Muscle layer of duodenum (tissue), 2 donors: Measurements from ENCODE around the gene FCN3.

ENCODE experiments used
- H3K27ac ChIP-seq: one replicate; pipeline ENCODE4 v1.7.0; 2013; ENCODE audit warnings: mild to moderate bottlenecking, low read length
- H3K27me3 ChIP-seq: one replicate; pipeline ENCODE4 v1.7.0; 2013; ENCODE audit warnings: low read depth, mild to moderate bottlenecking, control low read depth, low read length
- H3K36me3 ChIP-seq, 2 donors: one replicate each; pipeline ENCODE4 v1.7.0; 2013; ENCODE audit warnings: low read length in 2 of 2, control low read depth in 1 of 2, mild to moderate bottlenecking in 1 of 2; ENCODE audit not compliant: insufficient read depth in 2 of 2, control insufficient read depth in 1 of 2
- H3K4me1 ChIP-seq, 2 donors: one replicate each; pipeline ENCODE4 v1.7.0; 2013; ENCODE audit warnings: low read length in 2 of 2, mild to moderate bottlenecking in 2 of 2, control low read depth in 1 of 2, moderate library complexity in 1 of 2; ENCODE audit not compliant: insufficient read depth in 2 of 2, control insufficient read depth in 1 of 2
- H3K4me3 ChIP-seq, 2 donors: one replicate each; pipeline ENCODE4 v1.7.0; 2013; ENCODE audit warnings: low read length in 2 of 2, low read depth in 1 of 2, mild to moderate bottlenecking in 1 of 2
- H3K9me3 ChIP-seq, 2 donors: one replicate each; pipeline ENCODE4 v1.7.0; 2013; ENCODE audit warnings: low read length in 2 of 2, control low read depth in 1 of 2, mild to moderate bottlenecking in 1 of 2; ENCODE audit not compliant: control insufficient read depth in 1 of 2
- donor health status: healthy.

Gene FCN3

GRCh38 chr1:27361553-27361952 lies 13.1 kb downstream of the FCN3 start:
- Histone ChIP-seq H3K36me3 (peaks cover 21 to 67% of the 10 kb centered on the region in 2 donors), H3K4me1 (peaks cover 8 to 29% of the 10 kb centered on the region in 2 donors), H3K4me3 (no peak overlapping the region), H3K9me3 (no peaks in the 10 kb centered on the region), H3K27me3 (no peaks in the 10 kb centered on the region), H3K27ac (no peak overlapping the region)

GRCh38 chr1:27361044-27361402 lies 13.6 kb downstream of the FCN3 start:
- Histone ChIP-seq H3K36me3 (peaks cover 24 to 72% of the 10 kb centered on the region in 2 donors), H3K4me3 (no peak overlapping the region), H3K27ac (no peak overlapping the region)

GRCh38 chr1:27360159-27361043 lies 14.2 kb downstream of the FCN3 start:
- H3K27me3 ChIP-seq = no peaks in the 10 kb centered on the region
- H3K36me3 ChIP-seq = peaks cover 30 to 78% of the 10 kb centered on the region in 2 donors
- peak overlapping the region in 1 of 2 donors; percentile 52 for H3K4me3 ChIP-seq
- no peak overlapping the region for H3K27ac ChIP-seq
- no peaks in the 10 kb centered on the region for H3K9me3 ChIP-seq
- peaks cover 8 to 29% of the 10 kb centered on the region in 2 donors for H3K4me1 ChIP-seq

More at GRCh38 chr1:27361044-27361402, 13.6 kb downstream of the FCN3 start:
- Histone ChIP-seq H3K9me3 (no peaks in the 10 kb centered on the region), H3K27me3 (no peaks in the 10 kb centered on the region), H3K4me1 (peaks cover 8 to 29% of the 10 kb centered on the region in 2 donors)

GRCh38 chr1:27359822-27360158 lies 14.8 kb downstream of the FCN3 start:
- no peak overlapping the region for H3K27ac ChIP-seq
- H3K4me1 ChIP-seq = peaks cover 3 to 24% of the 10 kb centered on the region in 2 donors
- no peaks in the 10 kb centered on the region for H3K27me3 ChIP-seq
- peaks cover 33 to 80% of the 10 kb centered on the region in 2 donors for H3K36me3 ChIP-seq
- H3K9me3 ChIP-seq = no peaks in the 10 kb centered on the region
- no peak overlapping the region for H3K4me3 ChIP-seq

GRCh38 chr1:27358928-27359313 lies 15.7 kb downstream of the FCN3 start:
- Histone ChIP-seq H3K36me3 (peaks cover 33 to 81% of the 10 kb centered on the region in 2 donors), H3K4me3 (no peak overlapping the region), H3K27me3 (no peaks in the 10 kb centered on the region), H3K4me1 (peaks cover 0 to 15% of the 10 kb centered on the region in 2 donors), H3K27ac (no peak overlapping the region), H3K9me3 (no peaks in the 10 kb centered on the region)

GRCh38 chr1:27358038-27358927 lies 16.3 kb downstream of the FCN3 start:
- Histone ChIP-seq H3K4me1 (peaks cover 0 to 15% of the 10 kb centered on the region in 2 donors), H3K27me3 (no peaks in the 10 kb centered on the region), H3K36me3 (peaks cover 33 to 81% of the 10 kb centered on the region in 2 donors), H3K27ac (no peak overlapping the region), H3K4me3 (no peak overlapping the region), H3K9me3 (no peaks in the 10 kb centered on the region)

- Histone ChIP-seq H3K36me3 (peaks cover 32 to 77% of the 10 kb centered on the region in 2 donors), H3K9me3 (no peaks in the 10 kb centered on the region), H3K4me1 (peaks cover 0 to 15% of the 10 kb centered on the region in 2 donors), H3K27ac (no peak overlapping the region), H3K4me3 (peak overlapping the region; percentile 37 to 50), H3K27me3 (no peaks in the 10 kb centered on the region)
Observed at GRCh38 chr1:27357281-27358037, 17.2 kb downstream of the FCN3 start.

- peaks cover 0 to 15% of the 10 kb centered on the region in 2 donors for H3K4me1 ChIP-seq
- H3K36me3 ChIP-seq = peaks cover 25 to 70% of the 10 kb centered on the region in 2 donors
- peak overlapping the region in 1 of 2 donors; percentile 50 for H3K4me3 ChIP-seq
Observed at GRCh38 chr1:27356619-27357280, 17.9 kb downstream of the FCN3 start.

GRCh38 chr1:27356277-27356618 lies 18.4 kb downstream of the FCN3 start:
- Histone ChIP-seq H3K4me1 (peaks cover 0 to 16% of the 10 kb centered on the region in 2 donors), H3K36me3 (peaks cover 20 to 65% of the 10 kb centered on the region in 2 donors), H3K27ac (no peak overlapping the region), H3K9me3 (no peaks in the 10 kb centered on the region), H3K4me3 (no peak overlapping the region), H3K27me3 (no peaks in the 10 kb centered on the region)

More at GRCh38 chr1:27356619-27357280, 17.9 kb downstream of the FCN3 start:
- no peak overlapping the region for H3K27ac ChIP-seq
- H3K27me3 ChIP-seq = no peaks in the 10 kb centered on the region
- no peaks in the 10 kb centered on the region for H3K9me3 ChIP-seq

GRCh38 chr1:27355683-27356082 lies 18.9 kb downstream of the FCN3 start:
- peaks cover 0 to 18% of the 10 kb centered on the region in 2 donors for H3K4me1 ChIP-seq
- no peaks in the 10 kb centered on the region for H3K27me3 ChIP-seq
- no peaks in the 10 kb centered on the region for H3K9me3 ChIP-seq
- peaks cover 16 to 59% of the 10 kb centered on the region in 2 donors for H3K36me3 ChIP-seq
- no peak overlapping the region for H3K27ac ChIP-seq
- H3K4me3 ChIP-seq = no peak overlapping the region
